Measurements from ENCODE around the gene RSPH6A.

The RSPH6A gene

GRCh38 chr19:45785781-45786532, 29.2 kb downstream of the RSPH6A start:
- Histone ChIP-seq H3K4me3 (no peak overlapping the region), H3K9me3 (no peaks in the 10 kb centered on the region), H3K4me1 (no peaks in the 10 kb centered on the region), H3K27me3 (ENCODE audit: low read depth) (no peaks in the 10 kb centered on the region), H3K36me3 (replicated peaks) (peaks cover 49% of the 10 kb centered on the region)
- DNase-seq (ENCODE audit: low spot score in 2 of 2), result no peak
- in situ Hi-C loops (cut with MboI; ENCODE audit: low sequenced_read_pairs), result no loop called here

DNA sequence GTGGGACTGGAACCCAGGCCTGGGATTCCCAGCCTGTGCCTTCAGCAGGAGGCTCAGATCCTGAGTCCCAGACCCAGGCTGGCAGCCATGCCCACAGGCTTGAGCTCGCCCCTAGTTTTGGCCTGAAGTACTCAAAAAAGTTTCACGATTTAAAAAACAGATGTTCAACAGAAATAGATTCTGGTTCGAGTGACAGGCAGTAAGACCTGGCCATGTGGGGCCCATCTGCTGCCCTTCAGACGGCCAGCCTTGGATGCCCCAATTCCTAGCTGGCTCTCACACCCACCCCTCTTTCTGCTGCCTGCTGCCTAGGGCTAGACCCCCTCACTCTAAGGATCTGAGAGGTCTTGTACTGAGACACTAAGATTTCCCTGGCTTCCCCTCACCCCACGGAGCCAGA, 30.0 kb downstream of the RSPH6A start:
- Histone ChIP-seq H3K4me1 (no peaks in the 10 kb centered on the region; the same call in 1 of the 2 replicates), H3K9me3 (no peaks in the 10 kb centered on the region), H3K36me3 (replicated peaks) (peaks cover 42% of the 10 kb centered on the region), H3K4me3 (no peak overlapping the region), H3K27me3 (ENCODE audit: low read depth) (no peaks in the 10 kb centered on the region)
- in situ Hi-C loops (cut with MboI; ENCODE audit: low sequenced_read_pairs), result no loop called here
- DNase-seq (ENCODE audit: low spot score in 2 of 2), result no peak

- H3K36me3 ChIP-seq (replicated peaks), result peaks cover 33% of the 10 kb centered on the region
- DNase-seq (ENCODE audit: low spot score in 2 of 2), result no peak
- no peaks in the 10 kb centered on the region for H3K27me3 ChIP-seq (ENCODE audit: low read depth)
- peaks cover 7% of the 10 kb centered on the region for H3K4me1 ChIP-seq
- no peaks in the 10 kb centered on the region for H3K9me3 ChIP-seq
- H3K4me3 ChIP-seq, result no peak overlapping the region
- in situ Hi-C loops (cut with MboI; ENCODE audit: low sequenced_read_pairs), result no loop called here
These were observed 31.0 kb downstream of the RSPH6A start for GRCh38 chr19:45784096-45784495.

GRCh38 chr19:45782820-45783785, 32.0 kb downstream of the RSPH6A start:
- peaks cover 24% of the 10 kb centered on the region for H3K36me3 ChIP-seq (replicated peaks)
- no peak overlapping the region for H3K4me3 ChIP-seq
- in situ Hi-C loops (cut with MboI; ENCODE audit: low sequenced_read_pairs), result no loop called here
- H3K9me3 ChIP-seq, result no peaks in the 10 kb centered on the region
- no peak for DNase-seq (ENCODE audit: low spot score in 2 of 2)
- no peaks in the 10 kb centered on the region for H3K27me3 ChIP-seq (ENCODE audit: low read depth)
- peaks cover 10% of the 10 kb centered on the region for H3K4me1 ChIP-seq

DNA sequence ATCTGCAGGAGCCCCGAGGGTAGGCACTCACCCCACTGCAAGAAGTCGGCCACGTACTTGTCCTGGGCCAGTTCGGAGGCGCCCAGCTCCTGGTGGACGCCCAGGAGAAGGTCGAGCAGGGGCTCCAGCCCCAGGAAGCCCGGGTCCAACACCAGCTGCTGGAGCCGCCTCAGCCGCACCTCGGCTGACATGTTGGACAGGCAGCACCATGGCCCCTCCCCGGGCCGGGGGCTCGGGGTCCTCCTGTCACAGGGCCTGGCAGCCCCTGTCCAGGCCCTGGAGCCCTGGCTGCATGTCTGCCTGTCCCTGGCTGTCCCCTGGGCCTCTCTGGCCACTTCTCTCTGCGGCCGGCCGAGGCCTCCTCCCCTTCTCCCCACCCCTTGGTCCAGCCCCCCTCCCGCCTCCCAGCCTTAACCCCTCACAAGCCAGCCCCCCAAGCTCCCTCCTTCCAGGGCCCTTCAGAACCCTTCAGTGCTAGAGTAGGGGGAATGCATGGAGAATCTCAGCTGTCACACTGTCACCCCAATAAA, 32.9 kb downstream of the RSPH6A start, which contains the start of gene DMPK:
Gene DMPK (minus strand): TSS at position 329 of the 530 bp plus-strand sequence. CDS start 138 bp downstream, at position 191.
- in situ Hi-C loops (cut with MboI; ENCODE audit: low sequenced_read_pairs), result no loop called here

DNA sequence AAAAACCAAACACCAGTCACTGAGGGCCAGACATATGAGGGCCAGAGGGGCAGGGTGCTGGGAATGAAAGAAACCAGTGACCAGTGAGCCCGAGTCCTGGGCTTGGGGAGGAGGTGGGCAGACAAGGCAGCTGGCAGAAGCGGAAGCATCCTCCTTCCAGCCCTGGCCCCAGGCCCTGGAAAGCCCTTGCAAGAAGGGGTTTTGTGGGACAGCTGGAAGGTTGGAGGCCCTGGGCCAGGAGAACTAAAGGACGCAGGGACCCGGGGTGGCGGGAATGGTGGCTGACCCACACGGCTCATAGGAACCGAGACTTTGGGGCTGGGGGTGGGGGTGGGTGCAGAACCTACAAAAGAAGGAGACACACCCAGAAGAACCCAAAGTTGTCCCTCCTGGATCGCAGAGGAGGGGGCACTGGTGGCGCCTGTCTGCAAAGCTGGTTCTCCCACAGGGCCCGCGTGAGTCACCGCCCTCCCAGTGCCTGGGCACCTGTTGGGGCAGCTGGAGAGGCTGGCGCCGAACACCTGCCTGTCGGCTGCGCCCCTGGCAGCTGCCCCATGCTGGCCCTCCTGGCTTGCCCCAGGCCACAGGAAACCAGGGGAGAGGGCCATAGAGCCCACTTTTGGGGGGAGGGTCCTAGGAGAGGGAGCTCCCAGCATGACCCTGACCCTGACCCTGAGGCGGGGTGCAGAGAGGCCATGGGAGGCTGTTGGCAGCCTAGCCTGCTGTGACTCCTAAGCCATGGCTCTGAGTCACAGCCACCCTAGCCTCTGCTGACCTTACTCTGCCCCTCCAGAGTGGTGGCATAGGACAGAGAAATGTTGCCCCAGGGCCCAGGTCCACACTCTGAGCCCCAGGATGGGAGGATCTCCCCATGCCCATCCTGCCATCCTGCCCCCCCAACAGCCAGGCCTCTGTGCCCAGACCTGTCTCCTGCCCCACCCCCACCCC, 33.6 kb downstream of the RSPH6A start:
- in situ Hi-C loops (cut with MboI; ENCODE audit: low sequenced_read_pairs), result no loop called here
- Histone ChIP-seq H3K27me3 (ENCODE audit: low read depth) (no peaks in the 10 kb centered on the region), H3K36me3 (replicated peaks) (peaks cover 29% of the 10 kb centered on the region), H3K4me1 (peaks cover 10% of the 10 kb centered on the region), H3K9me3 (no peaks in the 10 kb centered on the region), H3K4me3 (no peak overlapping the region)
- DNase-seq (ENCODE audit: low spot score in 2 of 2), result no peak

More for the DNA sequence above, 32.9 kb downstream of the RSPH6A start, which contains the start of gene DMPK:
- Histone ChIP-seq H3K9me3 (no peaks in the 10 kb centered on the region), H3K27me3 (ENCODE audit: low read depth) (no peaks in the 10 kb centered on the region), H3K4me1 (peaks cover 10% of the 10 kb centered on the region), H3K4me3 (no peak within 1 kb of the TSS), H3K36me3 (replicated peaks) (peaks cover 27% of the 10 kb centered on the region)
- no peak for DNase-seq (ENCODE audit: low spot score in 2 of 2)

GRCh38 chr19:45780448-45781213, 34.5 kb downstream of the RSPH6A start:
- no peak for DNase-seq (ENCODE audit: low spot score in 2 of 2)
- Histone ChIP-seq H3K27me3 (ENCODE audit: low read depth) (no peaks in the 10 kb centered on the region), H3K9me3 (no peaks in the 10 kb centered on the region), H3K36me3 (replicated peaks) (peaks cover 23% of the 10 kb centered on the region), H3K4me1 (peaks cover 10% of the 10 kb centered on the region), H3K4me3 (no peak overlapping the region)
- in situ Hi-C loops (cut with MboI; ENCODE audit: low sequenced_read_pairs), result no loop called here

DNA sequence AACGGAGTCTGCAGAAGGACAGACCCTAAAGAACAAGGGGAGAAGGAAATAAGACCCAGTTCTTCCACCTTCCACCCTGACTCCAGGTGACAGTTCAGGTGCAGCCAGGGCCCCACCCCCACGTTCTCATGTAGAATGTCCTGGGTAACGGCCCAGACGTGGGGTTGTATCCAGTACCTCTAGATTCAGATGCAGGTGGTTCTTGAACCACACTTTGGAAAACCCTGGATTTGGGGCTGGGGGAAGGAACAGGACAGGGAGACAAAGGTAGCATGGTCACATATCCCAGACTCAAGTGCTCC, 35.0 kb downstream of the RSPH6A start:
- Histone ChIP-seq H3K36me3 (replicated peaks) (peaks cover 17% of the 10 kb centered on the region), H3K4me1 (peaks cover 10% of the 10 kb centered on the region), H3K4me3 (no peak overlapping the region; the same call in 1 of the 2 replicates), H3K9me3 (no peaks in the 10 kb centered on the region), H3K27me3 (ENCODE audit: low read depth) (no peaks in the 10 kb centered on the region)
- no peak for DNase-seq (ENCODE audit: low spot score in 2 of 2)
- in situ Hi-C loops (cut with MboI; ENCODE audit: low sequenced_read_pairs), result no loop called here

DNA sequence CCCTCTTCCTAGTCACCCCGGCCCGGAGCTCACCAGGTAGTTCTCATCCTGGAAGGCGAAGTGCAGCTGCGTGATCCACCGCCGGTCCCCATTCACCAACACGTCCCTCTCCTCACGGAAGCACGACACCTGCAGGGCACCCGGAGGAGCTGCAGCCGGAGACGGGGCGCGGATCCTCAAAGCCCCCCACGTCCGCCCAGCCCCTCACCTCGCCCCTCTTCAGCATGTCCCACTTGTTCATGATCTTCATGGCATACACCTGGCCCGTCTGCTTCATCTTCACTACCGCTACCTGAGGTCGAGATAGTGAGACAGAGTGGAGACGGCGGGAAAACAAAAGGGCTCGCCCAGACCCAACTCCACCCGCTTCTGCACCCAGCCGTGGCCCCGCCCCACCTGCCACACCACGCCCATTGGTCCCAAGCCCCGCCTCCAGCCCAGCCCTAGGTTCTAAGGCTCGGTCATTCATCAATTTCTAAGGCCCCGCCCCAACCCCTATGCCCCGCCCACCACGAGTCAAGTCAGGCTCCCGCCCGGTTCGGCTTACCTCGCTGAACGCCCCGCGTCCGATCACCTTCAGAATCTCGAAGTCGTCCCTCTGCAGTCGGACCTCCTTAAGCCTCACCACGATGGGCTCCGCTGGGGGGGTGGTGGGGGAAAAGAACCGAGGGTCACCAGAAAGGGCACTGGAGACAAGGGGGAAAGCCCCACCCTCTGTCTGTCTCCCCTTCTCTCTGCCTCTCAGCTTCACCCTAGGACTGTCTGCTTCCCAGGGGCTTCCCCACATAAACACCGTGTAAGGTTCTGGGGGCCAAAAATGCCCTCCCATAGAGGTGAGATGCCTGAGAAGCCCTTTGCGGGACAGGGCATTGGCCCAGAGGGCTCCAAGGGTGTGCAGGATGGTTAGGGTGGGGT, 35.6 kb downstream of the RSPH6A start:
- Histone ChIP-seq H3K9me3 (no peaks in the 10 kb centered on the region), H3K36me3 (replicated peaks) (peaks cover 12% of the 10 kb centered on the region), H3K4me3 (peak overlapping the region; percentile 38), H3K27me3 (ENCODE audit: low read depth) (no peaks in the 10 kb centered on the region), H3K4me1 (peaks cover 10% of the 10 kb centered on the region)
- in situ Hi-C loops (cut with MboI; ENCODE audit: low sequenced_read_pairs), result no loop called here
- peak; percentile 85 to 99 for DNase-seq (ENCODE audit: low spot score in 2 of 2)

DNA sequence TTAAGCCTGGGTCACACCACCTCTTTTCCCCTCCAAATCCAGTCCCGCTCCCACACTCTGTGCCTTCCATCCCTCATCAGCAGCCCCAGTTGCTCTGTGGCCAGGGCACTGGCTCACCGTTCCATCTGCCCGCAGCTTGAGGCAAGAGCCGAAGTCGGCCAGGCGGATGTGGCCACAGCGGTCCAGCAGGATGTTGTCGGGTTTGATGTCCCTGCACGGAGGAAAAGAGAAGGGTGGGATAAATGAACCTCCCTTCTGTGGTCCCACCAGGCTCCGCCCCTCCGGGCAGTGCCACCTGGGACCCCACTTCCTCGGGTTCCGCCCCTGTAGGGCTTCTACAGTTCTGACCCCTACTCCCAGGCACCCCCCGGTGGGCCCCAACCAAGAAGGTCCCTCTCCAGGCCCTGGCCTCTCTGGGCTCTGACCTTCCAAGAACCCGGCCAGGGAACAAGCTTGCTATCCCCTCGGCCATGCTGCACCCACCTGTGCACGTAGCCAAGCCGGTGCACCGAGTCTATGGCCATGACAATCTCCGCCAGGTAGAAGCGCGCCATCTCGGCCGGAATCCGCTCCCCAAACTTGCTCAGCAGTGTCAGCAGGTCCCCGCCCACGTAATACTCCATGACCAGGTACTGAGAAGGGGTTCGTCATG, 37.0 kb downstream of the RSPH6A start:
- DNase-seq (ENCODE audit: low spot score in 2 of 2), result no peak
- H3K9me3 ChIP-seq, result no peaks in the 10 kb centered on the region
- no peak overlapping the region for H3K4me3 ChIP-seq
- H3K4me1 ChIP-seq, result peaks cover 10% of the 10 kb centered on the region
- H3K27me3 ChIP-seq (ENCODE audit: low read depth), result no peaks in the 10 kb centered on the region
- in situ Hi-C loops (cut with MboI; ENCODE audit: low sequenced_read_pairs), result no loop called here
- H3K36me3 ChIP-seq (replicated peaks), result peaks cover 12% of the 10 kb centered on the region

DNA sequence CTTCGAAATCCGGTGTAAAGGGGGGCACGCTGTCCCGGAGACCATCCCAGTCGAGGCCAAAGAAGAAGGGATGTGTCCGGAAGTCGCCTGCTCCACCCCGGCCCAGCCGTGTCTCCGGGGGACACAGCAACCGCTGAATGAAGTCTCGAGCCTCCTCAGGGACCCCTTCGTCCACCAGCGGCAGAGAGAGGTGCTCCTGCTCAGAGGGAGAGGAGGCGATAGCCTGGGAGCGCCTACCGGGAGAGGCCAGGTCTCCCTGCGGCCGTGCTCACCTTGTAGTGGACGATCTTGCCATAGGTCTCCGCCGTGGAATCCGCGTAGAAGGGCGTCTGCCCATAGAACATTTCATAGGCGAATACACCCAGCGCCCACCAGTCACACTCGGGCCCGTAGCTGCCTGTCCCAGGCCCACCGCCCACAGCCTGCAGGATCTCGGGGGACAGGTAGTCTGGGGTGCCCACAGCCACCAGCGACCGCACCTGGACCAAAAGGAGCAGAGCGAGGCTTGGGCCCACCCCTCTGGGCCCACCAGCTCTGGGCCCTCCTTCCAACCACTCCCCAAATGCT, 37.6 kb downstream of the RSPH6A start:
- Histone ChIP-seq H3K27me3 (ENCODE audit: low read depth) (no peaks in the 10 kb centered on the region), H3K9me3 (no peaks in the 10 kb centered on the region), H3K4me1 (peaks cover 10% of the 10 kb centered on the region), H3K36me3 (replicated peaks) (peaks cover 12% of the 10 kb centered on the region), H3K4me3 (no peak overlapping the region)
- no peak for DNase-seq (ENCODE audit: low spot score in 2 of 2)
- in situ Hi-C loops (cut with MboI; ENCODE audit: low sequenced_read_pairs), result no loop called here
